ENCODE measurements around the gene GRIK4.
"Not testable (repeated sequence)": the region's sequence is repeated elsewhere in the genome, so short reads cannot be mapped to it uniquely, and the experiment has no call there.

Gene GRIK4

DNA sequence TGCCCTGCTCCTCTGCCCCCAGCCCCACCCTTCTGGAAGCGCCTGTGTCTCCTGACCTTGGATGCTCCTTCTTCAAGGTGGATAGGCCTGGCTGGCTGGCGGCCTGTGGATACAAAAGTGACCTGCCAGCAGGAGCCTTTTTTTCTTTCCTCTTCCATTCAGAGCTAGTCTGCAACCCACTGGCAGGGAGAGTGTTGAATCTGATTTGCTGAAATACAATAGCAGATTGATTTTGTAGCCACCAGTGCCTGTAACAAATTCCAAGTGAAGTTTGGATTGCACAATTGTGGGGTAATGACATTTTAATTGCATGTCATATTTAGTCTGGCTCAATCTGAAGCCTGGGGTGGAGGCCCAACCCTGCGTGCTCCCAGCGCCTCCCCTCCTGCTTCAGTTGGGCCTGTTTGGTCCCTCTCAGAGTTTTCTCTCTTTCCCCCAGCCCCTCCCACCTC, 97.2 kb downstream of the GRIK4 start:
- no peak for DNase-seq (ENCODE audit: low read depth)

GRCh38 chr11:120610111-120610510, 98.6 kb downstream of the GRIK4 start:
- no peak for DNase-seq (ENCODE audit: low read depth)

GRCh38 chr11:120611581-120611980, 100.0 kb downstream of the GRIK4 start:
- no peak for DNase-seq (ENCODE audit: low read depth)

- DNase-seq (ENCODE audit: low read depth): no peak
These were observed 101.1 kb downstream of the GRIK4 start for GRCh38 chr11:120612513-120613263.

- no peak for DNase-seq (ENCODE audit: low read depth)
These were observed 102.0 kb downstream of the GRIK4 start for GRCh38 chr11:120613264-120614226.

DNA sequence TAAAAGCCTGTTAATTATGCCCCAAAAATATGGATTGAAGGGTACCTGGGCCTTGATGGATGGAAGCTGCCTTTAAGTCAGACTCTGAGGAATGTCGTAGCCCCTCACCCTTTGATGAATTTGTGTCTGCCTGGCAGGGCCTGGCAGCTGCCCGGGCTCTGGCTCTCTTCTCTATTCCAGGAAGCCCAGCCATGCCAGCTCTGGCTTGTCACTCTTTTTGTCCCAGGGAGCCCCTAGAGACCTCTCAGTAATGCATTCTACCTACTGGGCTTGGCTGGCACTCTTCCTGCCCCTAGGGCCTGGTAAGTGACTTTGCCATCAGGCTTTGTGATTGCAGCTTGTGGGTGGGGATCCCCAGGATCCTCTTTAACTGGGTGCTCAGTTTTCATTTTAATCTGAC, 103.8 kb downstream of the GRIK4 start:
- no peak for DNase-seq (ENCODE audit: low read depth)

DNA sequence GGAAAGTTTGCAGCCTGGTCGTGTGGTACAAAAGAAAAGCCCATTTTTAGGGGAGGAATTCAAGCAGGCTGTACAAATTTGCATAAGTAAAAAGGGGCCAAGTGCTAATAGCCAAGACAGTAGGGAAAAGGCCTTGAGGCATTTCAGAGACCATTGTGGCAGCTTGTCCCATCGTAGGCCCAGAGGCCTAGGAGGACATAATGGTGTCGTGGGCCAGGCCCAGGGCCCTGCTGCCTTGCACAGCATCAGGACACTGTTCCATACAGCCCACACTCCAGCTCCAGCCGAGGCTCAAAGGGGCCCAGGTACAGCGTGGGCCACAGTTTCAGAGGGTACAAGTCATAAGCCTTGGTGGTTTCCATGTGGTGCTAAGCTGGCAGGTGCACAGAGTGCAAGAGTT, 106.9 kb downstream of the GRIK4 start:
- no peak for DNase-seq (ENCODE audit: low read depth)

DNA sequence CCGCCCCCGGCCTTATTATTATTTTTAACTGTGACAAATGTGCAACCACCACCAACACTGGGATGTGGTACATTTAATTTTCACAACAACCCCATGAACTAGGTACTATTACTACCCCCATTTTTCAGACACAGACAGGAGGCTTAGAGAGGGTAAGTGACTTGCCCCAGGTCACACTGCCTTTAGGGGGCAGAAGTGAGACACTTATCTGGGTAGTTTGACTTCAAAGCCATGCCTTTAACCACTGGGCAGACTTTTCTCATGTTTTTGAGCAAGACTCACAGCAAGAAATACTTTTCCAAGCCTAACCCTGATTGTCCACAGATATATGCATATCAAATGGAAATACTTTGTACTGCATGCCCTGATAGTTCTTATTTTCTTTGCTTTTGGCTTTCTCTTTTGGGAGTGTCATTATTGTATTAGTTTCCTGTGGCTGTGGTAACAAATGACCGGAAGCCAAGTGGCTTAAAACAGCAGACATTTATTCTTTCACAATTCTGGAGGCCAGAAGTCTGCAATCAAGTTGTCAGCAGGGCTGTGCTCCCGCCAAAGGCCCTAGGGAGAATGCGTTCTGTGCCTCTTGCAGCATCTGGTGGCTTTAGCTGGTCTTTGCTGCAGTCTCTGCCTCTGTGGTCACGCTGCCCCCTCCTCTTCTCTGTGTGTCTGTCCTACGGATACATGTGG, 110.8 kb downstream of the GRIK4 start:
- DNase-seq (ENCODE audit: low read depth): no peak

DNA sequence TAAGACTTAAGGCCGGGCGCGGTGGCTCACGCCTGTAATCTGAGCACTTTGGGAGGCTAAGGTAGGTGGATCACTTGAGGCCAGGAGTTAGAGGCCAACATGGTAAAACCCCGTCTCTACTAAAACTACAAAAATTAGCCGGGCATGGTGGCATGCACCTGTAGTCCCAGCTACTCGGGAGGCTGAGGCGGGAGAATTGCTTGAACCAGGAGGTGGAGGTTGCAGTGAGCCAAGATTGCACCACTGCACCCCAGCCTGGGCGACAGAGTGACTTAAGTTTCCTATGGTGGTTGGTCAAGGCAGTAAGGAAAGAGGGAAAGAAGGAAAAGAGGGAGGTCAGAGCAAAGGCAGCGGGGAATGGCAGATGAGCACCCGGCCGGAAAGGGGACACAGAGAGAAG, 113.4 kb downstream of the GRIK4 start:
- not testable (repeated sequence) for DNase-seq (ENCODE audit: low read depth)

DNA sequence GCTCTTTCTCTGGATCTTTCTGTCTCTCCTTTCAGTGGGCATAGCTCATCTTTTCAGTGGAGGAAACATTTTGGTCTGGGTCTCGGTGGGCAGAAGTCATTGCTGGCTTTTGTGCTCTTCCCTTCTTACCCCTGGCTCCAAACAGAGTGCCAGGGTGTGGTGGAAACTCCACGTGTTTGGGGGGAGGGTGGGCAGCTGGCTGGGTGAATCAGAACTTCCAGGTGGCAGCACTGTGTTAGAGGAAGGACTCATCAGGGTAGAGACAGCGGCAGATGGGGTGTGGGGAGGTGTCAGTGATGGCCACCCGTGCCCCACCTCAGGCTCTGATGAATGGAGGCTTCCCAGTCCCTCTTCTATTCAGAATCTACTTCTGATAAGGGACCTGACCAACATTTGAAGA, 114.0 kb downstream of the GRIK4 start:
- no peak for DNase-seq (ENCODE audit: low read depth)

DNA sequence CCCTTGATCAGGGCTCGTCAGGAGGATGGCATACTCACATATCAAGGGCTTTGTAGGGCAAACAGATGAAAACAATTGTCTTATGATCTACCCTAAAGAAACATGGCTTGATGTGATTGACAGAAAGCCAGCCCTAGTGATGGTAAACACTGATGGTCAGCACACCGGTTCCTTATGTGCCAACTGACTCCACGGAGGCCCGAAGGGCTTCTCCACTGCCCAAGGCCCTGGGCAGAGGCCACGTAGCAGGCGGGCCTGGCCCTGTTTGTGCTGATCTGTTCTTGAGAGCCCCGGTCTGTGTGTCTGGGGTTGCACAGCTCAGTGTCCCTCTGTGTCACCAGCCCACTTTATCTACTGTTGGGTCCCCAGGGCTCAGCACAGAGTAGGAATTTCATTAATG, 115.2 kb downstream of the GRIK4 start:
- DNase-seq (ENCODE audit: low read depth): no peak

DNA sequence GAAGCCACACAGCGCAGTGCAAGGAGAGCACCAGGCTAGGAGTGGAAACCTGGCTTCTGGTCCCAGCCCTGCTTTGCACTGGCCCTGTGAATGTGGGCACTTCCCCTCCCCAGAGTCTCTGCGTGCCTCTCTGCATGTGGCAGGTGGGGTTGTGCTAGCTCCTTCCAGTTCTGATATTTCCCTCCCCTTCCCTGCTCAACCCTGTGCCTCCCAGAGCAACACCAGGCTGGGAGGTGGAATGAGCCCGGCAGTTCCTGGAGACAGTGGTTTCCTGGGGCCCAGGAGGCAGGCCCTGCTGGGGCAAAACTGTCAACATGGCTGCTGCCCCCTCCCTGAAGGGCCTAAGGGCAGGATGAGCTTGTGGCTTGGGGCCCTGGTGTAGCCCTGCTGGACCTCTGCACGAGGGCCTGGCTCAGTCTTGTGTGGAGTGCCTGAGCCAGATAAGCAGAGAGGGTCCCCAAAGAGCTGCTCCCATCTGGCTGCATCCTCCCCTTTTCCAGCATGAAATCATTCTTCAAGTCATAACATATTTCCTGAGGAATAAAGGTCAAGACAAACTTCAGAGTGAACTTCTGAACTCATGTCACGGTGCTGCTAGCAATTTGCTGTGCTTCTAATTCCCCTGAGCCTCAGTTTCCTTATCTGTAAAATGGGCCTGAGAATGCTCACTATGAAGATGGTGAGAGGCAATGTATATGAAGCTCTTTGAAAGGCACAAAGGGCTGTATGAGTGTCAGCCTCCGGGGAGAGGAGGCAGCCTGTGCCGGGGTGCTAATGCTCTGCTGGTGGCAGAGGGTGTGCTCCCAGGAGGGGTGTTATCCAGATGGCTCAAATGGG, 116.0 kb downstream of the GRIK4 start:
- DNase-seq (ENCODE audit: low read depth): no peak

- DNase-seq (ENCODE audit: low read depth): no peak
These were observed 118.0 kb downstream of the GRIK4 start for GRCh38 chr11:120629407-120630080.

GRCh38 chr11:120630122-120630521, 118.6 kb downstream of the GRIK4 start:
- DNase-seq (ENCODE audit: low read depth): no peak

DNA sequence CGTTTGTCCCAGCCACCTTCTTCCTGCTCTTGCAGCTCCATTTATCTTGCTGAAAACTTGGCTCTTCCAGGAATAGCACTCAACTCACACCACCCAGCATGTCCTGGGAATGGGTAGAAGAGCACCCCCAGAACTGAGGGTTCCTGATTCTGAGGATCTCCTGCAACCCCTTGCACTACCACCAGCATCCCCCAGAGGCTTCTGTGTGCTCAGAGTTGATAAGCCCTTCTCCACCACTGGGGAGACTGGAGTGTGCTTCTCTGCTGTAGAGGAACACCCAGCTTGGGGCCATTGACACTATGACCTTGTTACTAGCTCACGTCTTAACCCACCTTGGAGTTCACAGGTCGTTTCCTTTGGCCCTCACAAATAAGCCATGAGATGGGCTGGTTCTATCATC, 121.0 kb downstream of the GRIK4 start:
- DNase-seq (ENCODE audit: low read depth): no peak

DNA sequence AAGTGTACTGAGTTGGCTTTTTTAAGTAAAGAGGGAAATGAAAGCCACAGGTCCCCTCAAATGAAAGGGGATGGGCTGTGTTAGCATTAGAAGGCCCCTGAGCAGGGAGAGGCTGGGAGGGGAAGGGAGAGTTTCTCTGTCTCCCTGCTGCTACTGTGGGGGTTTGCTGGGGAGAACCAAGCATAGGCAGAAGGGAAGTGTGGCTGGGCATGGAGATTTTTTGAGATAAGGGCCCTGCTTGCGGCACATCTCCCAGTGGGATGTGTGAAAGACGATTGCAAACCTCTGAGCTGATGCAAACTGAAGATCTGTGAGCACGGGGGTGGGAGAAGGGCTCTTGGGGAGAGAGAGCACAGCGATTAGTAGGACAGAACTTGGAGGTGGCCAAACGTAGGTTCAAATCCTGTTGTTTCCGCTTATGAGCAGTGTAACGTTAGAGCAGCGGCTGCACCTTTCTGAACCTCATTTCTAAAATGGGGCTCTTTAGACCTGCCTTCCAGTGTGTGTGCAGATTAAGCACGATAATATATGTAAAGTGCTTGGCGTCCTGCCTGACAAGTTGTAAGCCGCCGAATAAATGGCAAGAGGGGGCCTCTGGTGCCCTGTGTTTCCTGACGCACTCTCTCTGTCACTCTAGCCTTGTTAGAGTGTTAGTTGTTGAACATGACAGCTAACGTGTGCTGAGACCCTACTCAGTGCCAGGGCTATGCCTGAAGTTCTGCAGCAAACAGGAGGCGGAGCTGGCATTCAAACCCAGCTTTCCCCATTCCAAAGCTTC, 122.3 kb downstream of the GRIK4 start:
- no peak for DNase-seq (ENCODE audit: low read depth)

GRCh38 chr11:120634706-120635105, 123.2 kb downstream of the GRIK4 start:
- DNase-seq (ENCODE audit: low read depth): no peak

DNA sequence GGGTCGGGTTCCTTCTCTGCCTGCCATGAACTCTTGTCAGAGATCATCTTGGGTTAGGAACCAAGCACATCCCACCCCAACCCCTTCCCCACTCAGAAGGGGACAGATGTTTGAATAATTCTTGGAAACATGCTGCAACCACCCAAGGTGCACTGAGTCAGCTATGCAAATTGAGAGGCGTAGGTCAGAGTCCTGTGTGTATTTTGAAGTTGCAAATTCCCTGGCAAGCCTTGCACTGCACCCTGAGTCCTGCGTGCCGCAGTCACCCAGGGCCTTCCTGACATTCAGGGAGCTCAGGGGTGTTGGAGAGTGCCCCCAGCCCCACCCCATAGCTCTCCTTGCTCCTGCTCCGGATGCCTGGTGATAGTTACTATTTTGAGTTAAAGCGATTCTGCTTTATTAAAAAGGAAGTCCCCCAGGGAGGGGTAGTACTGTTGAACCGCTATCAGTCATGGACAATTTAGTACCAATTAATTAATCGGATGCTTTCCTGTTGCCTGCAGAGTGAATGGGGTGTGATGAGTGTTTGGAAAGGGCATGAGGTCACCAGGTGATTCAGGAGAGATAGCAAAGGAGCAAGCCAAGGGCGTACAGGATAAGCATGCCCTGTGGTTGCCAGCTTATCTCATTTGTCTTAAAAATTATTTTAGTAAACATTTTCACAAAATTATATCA, 123.7 kb downstream of the GRIK4 start:
- no peak for DNase-seq (ENCODE audit: low read depth)

DNA sequence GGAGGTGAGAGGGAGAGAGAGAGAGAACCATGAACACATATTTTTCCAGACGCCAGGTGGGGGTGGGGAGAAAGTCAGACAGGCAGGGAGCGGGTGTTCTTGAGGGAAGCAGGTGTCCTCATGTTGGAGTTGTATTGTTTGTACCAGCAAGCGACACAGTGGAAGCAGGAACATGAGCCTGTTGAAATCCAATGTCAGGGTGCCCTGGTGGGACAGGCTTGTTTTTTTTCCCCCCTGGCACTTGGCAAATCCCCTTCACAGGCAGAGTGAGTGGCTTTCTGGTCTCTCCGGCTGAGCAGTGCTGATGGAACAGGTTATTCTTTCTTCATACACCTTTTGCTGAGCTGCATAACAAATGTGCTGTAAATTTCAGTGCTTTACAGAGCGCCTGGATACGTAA, 125.6 kb downstream of the GRIK4 start:
- DNase-seq (ENCODE audit: low read depth): no peak
